Measurements from ENCODE around the gene PRDM2. TPM values are rescaled to one million over a fixed set of nuclear protein-coding genes. Genes with fewer than 3 reads are reported as not detected.
A peak's percentile ranks its signal among the peaks of the same experiment; 100 is the strongest.

Gene PRDM2
- total and polyA plus RNA-seq, 7 donors = 6.7 to 53.2 (median 34.6) TPM

DNA sequence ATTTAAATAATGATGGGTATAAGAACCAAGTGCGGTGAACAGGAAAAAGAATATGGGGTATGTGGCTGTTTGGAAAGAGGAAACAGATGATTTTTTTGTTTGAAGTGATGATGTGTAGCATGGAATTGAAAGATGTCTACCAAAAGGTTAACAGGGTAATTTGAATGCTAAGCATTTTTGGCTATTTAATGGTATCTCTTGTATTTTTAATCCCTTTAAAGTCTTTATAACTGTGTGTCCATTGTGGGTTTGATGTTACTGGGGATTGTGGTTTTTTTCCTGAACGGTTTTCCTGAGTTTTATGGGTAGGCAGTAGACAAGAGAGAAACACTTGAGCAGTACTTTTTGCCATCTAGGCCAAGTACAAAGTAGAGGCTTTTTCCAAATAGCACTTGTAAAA lies 63.2 kb downstream of the PRDM2 start:
- 54 to 86% methylated on average over 2 of the region's 2 CpGs for WGBS, 2 donors

DNA sequence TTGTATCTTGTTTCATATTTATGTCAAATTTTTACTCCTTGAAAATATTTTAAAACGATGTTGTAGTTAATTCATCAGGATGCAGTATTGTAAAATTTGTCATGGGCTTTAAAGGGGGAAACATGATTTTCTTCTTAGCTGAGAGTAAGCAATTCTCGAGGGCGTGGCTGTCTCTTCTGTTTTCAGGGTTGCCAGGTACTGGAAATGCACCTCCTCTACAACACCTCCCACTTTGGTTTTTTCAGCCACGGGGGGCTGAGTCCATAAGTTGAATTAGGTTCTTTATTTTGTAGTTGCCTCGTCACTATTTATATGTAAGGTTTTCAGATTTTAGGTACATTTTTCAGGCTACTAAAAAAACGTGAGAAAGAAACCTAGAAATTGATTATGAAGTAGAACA lies 64.0 kb downstream of the PRDM2 start:
- Histone ChIP-seq H3K4me1 (peaks cover 0 to 73% (median 60%) of the 10 kb centered on the region in 4 donors), H3K27me3 (no peaks in the 10 kb centered on the region), H3K4me3 (no peak overlapping the region), H3K36me3 (no peaks in the 10 kb centered on the region), H3K27ac (peak overlapping the region in 1 of 4 donors; percentile 15), H3K9me3 (no peaks in the 10 kb centered on the region)
- intact Hi-C loops (cut with DNase I) = no loop called here
- TF ChIP-seq POLR2AphosphoS5 (IDR thresholded peaks at IDR 0.05) (no peak), EP300 (IDR thresholded peaks at IDR 0.05) (no peak)
- no peak for DNase-seq
- WGBS, 2 donors = 74 to 79% methylated on average over 6 of the region's 6 CpGs

More for the DNA sequence above, 63.2 kb downstream of the PRDM2 start:
- no peak for TF ChIP-seq POLR2AphosphoS5 (IDR thresholded peaks at IDR 0.05)
- no peak for TF ChIP-seq EP300 (IDR thresholded peaks at IDR 0.05)
- TF ChIP-seq POLR2A (IDR thresholded peaks at IDR 0.05) = no peak
- TF ChIP-seq, protein P1, sequence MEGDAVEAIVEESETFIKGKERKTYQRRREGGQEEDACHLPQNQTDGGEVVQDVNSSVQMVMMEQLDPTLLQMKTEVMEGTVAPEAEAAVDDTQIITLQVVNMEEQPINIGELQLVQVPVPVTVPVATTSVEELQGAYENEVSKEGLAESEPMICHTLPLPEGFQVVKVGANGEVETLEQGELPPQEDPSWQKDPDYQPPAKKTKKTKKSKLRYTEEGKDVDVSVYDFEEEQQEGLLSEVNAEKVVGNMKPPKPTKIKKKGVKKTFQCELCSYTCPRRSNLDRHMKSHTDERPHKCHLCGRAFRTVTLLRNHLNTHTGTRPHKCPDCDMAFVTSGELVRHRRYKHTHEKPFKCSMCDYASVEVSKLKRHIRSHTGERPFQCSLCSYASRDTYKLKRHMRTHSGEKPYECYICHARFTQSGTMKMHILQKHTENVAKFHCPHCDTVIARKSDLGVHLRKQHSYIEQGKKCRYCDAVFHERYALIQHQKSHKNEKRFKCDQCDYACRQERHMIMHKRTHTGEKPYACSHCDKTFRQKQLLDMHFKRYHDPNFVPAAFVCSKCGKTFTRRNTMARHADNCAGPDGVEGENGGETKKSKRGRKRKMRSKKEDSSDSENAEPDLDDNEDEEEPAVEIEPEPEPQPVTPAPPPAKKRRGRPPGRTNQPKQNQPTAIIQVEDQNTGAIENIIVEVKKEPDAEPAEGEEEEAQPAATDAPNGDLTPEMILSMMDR (IDR thresholded peaks at IDR 0.05) = no peak
- intact Hi-C loops (cut with DNase I) = no loop called here
- DNase-seq = no peak
- H3K27ac ChIP-seq = no peak overlapping the region
- peaks cover 0 to 73% (median 63%) of the 10 kb centered on the region in 4 donors for H3K4me1 ChIP-seq
- H3K9me3 ChIP-seq = no peaks in the 10 kb centered on the region
- H3K27me3 ChIP-seq = no peaks in the 10 kb centered on the region
- no peaks in the 10 kb centered on the region for H3K36me3 ChIP-seq
- H3K4me3 ChIP-seq = no peak overlapping the region

DNA sequence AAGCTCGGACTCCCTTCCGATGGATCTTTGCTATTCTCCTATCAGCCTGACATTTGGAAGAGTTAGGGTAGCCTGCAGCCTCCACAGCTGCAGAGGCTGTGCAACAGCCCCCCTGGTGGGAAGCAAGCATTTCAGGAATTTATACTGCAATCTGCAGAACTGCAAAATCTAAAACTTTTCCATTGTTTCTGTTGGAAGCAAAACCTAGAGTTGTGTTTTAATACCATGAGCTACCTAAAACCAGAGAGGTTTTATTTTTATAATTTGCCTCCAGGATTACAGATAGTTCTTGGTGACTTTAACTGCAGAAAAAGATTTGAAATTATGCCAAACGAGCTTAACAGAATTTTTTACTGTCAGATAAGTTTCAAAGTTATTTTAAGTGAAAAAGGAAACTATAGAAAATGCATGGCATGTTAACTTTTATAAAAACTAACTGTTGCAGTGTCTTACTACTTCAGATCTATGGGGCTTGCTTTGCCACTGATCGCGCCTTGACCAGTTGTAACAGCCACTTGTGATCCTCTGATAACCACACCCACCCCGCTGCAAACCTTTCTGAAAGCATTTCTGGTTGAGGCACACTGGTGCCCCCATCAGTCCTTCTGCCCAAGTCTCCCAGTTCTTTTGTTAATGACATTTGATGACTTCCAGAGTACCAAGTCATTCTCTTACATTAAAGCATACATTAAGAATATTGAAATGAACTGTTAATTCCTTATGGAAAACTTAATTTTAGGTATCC lies 64.8 kb downstream of the PRDM2 start:
- Histone ChIP-seq H3K27ac (peak overlapping the region in 1 of 4 donors; percentile 15), H3K27me3 (no peaks in the 10 kb centered on the region), H3K9me3 (no peaks in the 10 kb centered on the region), H3K36me3 (no peaks in the 10 kb centered on the region), H3K4me1 (peaks cover 0 to 70% (median 54%) of the 10 kb centered on the region in 4 donors), H3K4me3 (no peak overlapping the region)
- WGBS, 2 donors = 76 to 84% methylated on average over 6 of the region's 6 CpGs
- intact Hi-C loops (cut with DNase I) = no loop called here
- TF ChIP-seq POLR2A (IDR thresholded peaks at IDR 0.05) (no peak), EP300 (IDR thresholded peaks at IDR 0.05) (no peak), POLR2AphosphoS5 (IDR thresholded peaks at IDR 0.05) (no peak)
- TF ChIP-seq, protein P1 (IDR thresholded peaks at IDR 0.05) = no peak
- DNase-seq = no peak

DNA sequence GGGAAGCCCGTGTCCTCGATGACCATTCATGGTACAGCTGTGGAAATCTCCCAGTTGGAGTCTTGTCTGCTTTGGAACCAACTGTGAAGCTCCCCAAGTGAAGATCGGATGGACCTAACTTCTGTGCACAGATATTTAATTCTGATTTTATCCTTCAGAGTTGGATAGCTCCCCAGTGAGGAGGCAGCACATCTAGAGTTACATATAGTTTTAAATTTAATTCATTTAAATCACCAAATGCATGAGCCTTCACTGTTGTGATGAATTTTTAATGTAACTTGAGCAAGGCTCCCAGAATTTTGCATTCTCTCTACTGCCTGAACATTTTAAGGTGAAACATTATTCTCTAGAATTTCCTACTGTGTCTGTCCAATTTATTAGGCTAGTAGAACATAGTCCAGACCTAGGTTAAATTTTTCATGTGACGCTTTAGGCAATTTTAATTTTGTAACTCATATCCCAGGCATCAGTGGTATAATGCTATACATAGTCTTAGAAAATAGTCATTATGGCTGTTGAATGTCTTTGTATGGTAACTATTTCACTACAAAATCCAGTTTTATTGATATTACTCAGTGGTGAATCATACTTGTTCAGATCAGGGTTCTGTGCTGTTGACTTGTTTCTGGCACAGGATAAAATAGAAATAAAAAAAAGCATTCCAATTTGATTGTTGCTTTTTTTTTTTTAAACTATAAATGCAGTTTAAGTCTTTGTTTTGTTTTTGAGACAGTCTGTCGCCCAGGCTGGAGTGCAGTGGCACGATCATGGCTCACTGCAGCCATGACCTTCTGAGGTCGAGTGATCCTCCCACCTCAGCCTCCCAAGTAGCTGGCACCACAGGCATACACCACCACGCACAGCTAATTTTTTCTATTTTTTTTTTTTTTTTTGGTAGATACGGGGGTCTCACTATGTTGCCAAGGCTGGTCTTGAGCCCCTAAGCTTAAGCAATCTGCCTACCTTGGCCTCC lies 66.9 kb downstream of the PRDM2 start:
- no peak for DNase-seq
- WGBS, 2 donors = 91 to 95% methylated on average over 9 of the region's 9 CpGs
- H3K27me3 ChIP-seq = no peaks in the 10 kb centered on the region
- H3K4me3 ChIP-seq = no peak overlapping the region
- H3K27ac ChIP-seq = peak overlapping the region in 3 of 4 donors; percentile 7 to 53 (median 24)
- peaks cover 0 to 64% (median 48%) of the 10 kb centered on the region in 4 donors for H3K4me1 ChIP-seq
- no peaks in the 10 kb centered on the region for H3K36me3 ChIP-seq
- no peaks in the 10 kb centered on the region for H3K9me3 ChIP-seq
- TF ChIP-seq POLR2A (IDR thresholded peaks at IDR 0.05) (no peak), EP300 (IDR thresholded peaks at IDR 0.05) (no peak), POLR2AphosphoS5 (IDR thresholded peaks at IDR 0.05) (no peak)
- TF ChIP-seq, protein P1 (IDR thresholded peaks at IDR 0.05) = no peak
- intact Hi-C loops (cut with DNase I) = no loop called here

DNA sequence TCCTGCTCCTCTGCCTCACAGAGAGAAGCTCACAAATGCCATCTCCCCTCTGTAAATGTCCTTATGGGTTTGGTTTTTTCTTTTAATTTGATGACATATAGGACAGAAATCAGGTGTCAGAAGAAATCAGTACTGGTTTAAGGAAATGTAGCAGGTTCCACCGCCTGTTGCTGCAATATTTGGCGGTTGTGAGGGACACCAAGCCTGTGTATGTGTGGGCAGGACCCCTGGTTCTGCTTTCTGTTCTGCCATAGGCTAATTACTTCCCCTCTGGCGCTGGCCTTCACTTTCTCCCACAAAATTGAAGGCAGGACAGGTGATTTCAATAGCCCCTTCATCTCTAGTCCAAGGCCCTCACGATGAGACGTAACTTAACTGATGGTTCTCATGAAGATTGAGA lies 69.2 kb downstream of the PRDM2 start:
- DNase-seq = no peak
- H3K4me3 ChIP-seq = no peak overlapping the region
- TF ChIP-seq, protein P1 (IDR thresholded peaks at IDR 0.05) = no peak
- TF ChIP-seq EP300 (IDR thresholded peaks at IDR 0.05) (no peak), POLR2AphosphoS5 (IDR thresholded peaks at IDR 0.05) (no peak), POLR2A (IDR thresholded peaks at IDR 0.05) (no peak)
- peaks cover 0 to 71% (median 34%) of the 10 kb centered on the region in 4 donors for H3K4me1 ChIP-seq
- H3K9me3 ChIP-seq = no peaks in the 10 kb centered on the region
- peaks cover 0 to 4% (median 0%) of the 10 kb centered on the region in 4 donors for H3K36me3 ChIP-seq
- no peak overlapping the region for H3K27ac ChIP-seq
- 89 to 97% methylated on average over 5 of the region's 5 CpGs for WGBS, 2 donors
- intact Hi-C loops (cut with DNase I) = no loop called here
- H3K27me3 ChIP-seq = no peaks in the 10 kb centered on the region

All from sigmoid colon (tissue), 7 donors.